GM18502 (cell line): Measurements from ENCODE around the gene THRB.

Experiments used
- ATAC-seq: cut with Tn5 transposase; IDR thresholded peaks from one replicate; pipeline ENCODE4 v1.9.1; 2021; ENCODE audit warnings: mild to moderate bottlenecking; ENCODE audit not compliant: unreplicated experiment, poor library complexity

THRB gene

DNA sequence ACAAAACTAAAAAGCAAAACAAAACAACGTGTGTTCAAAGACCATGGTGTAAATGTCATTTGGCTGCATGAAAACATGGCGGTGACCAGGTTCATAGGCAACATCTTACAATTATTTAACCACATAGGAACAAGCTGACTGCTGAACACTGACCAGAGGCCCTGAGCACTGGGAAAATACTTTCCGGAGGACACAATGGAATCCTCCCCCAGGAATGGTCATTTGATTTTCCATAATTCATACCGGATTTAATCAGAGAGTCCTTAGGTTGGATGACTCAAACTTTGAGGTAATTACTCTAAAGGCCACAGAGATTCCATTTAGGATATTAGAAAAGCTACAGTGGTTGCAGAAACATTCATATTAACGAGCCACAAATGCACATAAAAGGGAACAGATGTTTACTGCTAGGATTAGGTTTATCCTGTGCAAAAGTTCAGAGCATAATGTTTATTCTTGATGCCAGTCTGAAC, 294.8 kb downstream of the THRB start:
- ATAC-seq: no peak

DNA sequence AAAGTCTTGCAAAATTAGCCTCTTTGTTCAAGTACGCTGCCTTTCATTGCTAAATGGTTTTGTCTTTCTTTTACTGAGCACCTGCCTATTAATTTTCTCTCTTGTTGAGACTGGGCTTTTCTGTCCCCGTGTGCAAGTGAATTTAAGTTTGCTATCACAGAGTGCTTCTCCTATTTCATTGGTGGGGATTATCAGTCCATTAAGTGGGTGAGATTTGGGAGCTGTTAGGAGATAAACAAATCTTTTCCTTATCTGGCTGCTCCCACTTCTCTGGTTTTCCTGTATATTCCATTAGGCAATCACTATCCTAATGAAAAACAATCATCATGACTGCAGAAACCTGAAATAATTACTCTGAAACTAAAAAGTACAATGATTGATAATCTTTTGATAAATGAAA, 295.4 kb downstream of the THRB start:
- no peak for ATAC-seq

DNA sequence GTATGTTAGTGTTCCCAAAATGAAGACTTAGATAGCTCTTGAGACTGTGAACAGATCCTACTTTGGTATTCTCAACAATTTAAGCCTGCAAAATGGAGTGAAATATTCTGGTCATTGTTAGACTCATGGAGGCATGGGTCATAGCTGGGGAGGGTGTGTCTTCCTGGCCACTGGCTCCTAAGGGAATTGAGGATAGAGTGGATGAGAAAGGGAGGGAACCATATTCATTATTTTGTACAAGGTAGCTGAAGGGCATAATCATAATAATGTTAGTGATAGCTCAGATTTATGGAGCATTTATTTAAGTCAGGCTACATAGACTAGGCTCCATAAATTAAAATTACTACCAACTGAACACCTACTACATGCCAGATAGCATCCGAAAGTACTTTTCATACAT, 295.9 kb downstream of the THRB start:
- no peak for ATAC-seq

DNA sequence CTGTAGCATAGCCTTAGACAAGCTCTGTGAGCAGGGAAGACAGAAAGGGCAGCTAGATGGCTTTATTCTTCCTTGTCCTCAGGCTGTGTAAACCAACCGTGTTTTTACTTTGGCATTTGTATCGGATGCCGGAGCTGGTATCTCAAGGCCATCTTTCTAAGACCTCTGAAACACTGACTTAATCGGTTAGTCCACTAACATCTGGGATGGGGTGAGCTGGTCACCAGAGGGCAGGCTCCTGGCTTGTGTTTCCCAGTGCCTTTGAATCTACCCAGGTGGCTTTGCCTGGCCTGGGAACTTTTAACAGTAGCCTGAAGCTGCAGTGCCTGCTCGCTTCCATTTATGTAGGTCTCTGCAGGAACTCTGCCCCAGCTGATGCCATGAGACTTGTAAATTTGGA, 296.8 kb downstream of the THRB start:
- no peak for ATAC-seq

DNA sequence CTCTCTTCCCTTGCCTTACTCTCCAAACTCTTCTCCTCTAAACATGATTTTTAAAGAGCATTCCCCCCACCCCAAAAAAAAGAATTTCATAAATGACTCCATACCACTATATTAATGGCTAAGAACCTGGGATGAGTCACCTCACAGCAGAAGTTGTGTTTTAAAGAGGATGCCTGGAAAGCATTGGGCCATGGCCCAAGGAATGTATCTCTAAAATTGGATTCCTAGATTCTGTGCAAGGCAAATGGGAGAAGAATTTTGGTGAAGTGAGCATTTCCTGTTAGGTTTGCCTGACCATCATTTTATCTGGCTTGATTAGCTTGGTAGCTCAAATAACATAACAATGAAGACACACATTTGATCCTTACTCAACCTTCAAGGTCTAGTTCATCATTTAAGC, 298.1 kb downstream of the THRB start:
- no peak for ATAC-seq

DNA sequence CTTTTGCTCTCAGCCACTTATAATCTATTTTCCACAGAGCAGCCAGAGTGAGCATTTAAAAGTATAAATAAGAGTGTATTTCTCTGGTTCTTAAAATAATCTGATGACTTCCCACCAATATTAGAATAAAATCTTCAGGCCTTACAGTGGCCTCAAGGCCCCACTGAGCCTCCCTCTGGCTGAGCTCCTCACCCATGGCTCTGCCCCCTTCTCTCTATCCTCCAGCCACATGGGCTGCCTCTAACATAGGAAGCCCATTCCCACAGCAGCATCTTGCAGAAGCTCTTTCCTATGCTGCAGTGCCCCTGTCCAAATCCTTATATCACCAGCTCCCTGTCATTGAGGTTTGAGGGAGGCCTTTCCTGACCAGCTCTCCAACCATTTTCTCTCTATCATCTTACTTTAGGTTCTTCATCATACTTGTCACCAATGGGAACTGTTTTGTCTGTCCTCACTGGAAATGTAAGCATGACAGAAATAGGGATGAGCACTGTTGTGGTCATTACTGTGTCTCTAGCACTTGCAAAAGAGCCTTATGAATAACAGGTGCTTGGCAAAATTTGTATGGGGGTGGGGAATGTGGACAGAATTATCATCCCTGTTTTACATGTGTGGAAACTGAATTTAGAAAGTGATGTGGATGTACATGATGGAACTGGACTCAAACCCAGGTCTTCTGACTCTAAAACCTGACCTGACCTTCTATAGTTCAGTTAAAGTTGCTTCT, 299.0 kb downstream of the THRB start:
- ATAC-seq: no peak

DNA sequence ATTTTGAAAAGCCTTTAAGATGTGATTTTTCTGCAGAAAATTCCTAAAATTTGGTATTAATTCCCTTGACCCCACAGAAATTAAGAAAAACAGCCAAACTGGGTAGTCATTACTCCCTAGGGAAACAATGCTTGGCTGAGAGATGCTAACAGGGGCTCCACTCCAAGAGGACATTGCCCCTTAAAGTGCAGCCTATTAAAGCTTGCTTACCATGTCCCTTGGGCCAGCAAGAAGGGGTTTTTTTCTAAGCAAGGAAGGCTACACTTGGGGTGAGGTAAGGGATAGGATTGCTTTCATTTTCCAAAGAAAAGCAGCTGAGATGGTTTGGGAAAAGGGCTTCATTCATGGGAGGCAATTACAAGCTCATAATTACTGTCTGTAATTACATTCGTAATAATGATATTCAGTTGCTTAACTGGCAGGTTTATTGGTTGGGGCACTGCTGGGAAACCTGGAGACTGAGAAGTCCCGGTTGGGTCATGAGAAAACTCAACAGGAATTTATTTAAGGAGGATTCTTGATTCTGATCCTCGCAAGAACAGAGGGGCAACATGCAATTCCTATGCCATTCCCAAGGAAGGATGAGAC, 302.1 kb downstream of the THRB start:
- no peak for ATAC-seq

DNA sequence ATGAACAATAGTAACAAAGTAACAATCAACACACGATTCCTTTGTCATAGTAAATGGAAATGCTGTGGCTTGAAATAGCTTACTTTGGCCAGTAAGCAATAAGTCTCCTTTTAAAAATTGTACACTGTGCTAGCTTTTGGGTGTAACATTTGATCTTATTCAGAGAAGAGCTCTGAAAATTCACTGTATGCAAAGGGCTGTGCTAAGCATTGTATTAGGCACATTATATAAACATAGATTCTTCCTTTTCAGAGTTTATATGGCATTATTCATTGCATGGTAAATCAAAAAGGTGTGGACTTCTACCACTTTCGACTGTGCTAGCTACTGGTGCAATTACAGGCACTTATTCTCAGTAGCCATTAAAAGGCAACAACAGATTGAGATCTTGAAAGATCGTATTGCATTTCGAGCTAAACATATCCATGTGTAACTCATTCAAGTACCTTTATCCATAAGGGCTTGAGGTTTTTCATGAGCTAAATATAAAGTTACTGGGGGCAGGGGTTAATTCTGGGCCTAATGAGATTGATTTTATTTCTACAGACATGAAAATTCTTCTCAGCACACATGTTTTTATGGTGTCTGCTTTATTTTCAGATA, 302.7 kb downstream of the THRB start:
- ATAC-seq: no peak

DNA sequence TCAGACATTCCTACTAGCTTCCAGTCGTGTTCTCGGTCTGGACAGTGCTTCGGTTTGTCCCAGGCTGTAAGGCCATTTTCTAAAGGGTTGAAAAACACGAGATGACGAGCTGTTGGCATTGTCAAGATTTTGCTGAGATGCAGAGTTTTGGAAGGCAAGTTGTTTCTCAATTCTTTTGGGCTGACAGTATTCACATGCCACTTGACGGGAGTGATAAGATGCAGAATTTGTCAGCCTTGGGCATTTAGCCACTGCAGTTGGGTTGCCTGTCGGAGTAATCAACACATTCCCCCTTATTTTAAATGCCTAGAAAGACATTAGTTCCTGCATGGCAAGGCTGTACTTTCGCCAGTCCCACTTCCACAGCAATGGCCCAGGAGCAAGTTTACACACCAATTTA, 304.4 kb downstream of the THRB start:
- no peak for ATAC-seq

DNA sequence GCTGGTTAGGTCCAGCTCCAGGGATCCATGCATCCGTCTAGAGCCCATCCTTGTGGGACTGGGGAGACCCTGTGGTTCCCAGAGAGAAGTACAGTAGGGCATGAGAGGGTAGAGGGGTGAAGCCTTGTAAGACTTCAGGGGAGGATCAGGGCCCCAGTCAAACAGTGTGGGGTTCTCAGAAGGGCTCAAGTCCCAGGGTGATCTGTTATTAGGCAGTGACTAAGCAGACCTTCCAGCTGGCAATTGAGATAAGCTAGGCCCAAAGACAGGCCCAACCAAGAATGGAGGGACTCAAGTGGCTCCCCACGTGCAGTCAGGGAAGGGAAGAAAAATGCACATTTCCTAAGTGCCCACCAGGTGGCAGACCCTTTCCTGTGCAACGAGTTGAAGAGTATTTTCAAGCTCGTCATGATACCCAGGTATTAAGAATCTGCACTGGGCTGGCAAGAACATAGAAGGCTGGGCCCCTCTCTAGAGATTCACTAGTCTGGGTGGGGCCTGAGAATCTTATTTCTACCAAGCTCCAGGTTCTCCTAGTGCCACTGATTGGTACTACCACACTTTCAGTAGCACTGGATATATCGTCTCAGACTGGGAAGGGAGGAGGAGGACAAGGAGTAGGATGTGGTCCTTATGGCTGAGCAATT, 308.8 kb downstream of the THRB start:
- ATAC-seq: peak; percentile 94

DNA sequence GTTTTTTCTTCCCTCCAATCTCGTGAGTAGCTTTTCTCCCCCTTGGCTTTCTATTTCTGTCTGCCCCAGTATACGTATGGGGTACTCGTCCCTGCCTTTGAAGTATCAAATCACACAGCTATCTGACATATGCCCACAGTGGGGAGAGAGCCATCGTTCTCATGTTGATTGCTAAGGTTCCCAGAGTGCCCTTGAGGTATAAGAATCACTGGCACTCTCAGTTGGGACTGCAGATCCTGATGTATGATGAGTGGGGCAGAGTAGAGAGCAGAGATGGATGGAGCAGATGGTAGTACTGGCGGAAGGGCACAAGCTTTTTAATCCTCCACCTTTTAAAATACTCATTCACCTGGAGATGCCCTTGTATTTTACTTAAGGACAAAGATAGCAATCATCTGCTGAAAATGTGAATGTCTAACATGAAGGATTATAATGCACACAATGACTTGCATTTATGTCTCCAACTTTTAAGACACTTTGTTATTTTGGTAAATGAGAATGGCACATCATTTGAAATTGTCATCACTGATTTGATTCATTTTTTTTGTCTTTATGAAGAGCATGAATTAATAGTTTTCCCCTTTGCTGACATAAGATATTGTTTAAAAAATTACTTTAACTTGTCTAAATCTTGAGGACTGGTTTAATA, 310.0 kb downstream of the THRB start:
- no peak for ATAC-seq

DNA sequence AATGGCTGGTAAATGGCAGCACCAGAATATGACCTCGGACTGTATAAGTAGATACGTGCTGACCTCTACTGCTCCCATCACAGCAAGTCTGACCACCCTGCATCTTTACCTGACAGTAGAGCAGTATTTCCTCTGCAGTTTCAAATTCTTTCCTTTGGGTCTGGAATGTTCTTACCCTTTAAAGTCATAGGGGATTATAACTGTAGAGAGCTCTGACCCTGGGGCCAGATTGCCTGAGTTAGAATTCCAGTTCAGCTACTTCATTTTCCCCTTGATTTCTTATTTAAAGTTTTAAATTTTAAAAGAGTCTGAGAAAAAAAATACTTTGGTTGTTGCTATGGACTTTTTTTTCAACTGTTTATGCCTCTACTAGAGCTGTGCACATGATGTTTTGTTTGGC, 311.9 kb downstream of the THRB start:
- no peak for ATAC-seq

DNA sequence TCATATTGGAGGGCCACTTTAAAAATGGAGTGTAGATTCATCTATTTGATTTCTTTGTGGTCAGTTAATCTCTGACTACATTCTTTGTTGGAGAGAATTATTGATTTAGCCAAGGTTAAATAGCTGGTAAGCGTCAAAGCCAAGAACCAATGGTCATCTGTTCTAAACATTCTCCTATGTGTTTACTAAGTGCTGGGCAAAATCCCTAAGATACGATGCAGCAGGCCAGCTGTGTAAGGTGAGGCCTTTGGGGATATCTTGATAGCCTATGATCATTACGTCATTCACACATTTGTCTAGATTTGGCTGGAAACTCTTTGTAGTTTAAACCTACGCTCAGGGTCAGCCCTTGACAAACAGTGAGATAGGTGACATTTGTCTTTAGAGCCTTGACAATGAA, 313.4 kb downstream of the THRB start:
- no peak for ATAC-seq

DNA sequence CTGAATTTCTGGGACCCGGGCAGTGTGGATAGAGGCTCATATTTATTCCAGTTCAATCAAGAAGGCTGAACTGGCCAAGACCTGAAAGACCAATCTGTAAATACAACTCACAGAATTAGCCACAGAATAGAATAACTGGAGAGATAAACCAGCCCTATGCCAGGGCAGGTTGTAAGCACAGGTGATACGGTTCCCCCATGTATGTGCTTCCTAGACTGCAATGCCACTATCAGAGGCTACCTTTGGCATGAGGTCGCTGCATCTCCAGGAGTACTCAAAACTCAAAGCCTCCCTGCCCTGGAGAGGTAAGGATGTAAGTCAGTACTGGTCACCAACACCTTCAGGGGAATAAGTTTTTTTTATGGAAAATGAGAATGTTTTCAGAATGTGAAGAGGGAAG, 314.0 kb downstream of the THRB start:
- no peak for ATAC-seq

DNA sequence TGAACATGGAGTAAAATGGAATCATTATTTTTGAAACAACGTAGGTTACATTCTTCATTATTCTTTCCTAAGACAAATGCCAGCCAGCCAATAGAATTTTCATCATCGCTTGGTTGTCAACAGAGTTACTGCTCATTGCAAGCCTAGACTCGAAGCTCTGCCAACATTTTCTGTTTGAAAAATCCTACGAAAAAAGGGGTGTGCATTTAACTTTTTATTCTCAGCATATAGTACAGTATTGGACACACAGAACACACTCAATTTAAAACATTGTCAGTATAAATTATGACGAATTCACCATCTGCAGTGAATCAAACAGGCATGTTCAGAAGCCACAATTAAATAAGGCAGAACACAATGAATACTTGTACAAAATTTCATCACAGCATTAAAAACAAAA, 317.4 kb downstream of the THRB start:
- no peak for ATAC-seq

DNA sequence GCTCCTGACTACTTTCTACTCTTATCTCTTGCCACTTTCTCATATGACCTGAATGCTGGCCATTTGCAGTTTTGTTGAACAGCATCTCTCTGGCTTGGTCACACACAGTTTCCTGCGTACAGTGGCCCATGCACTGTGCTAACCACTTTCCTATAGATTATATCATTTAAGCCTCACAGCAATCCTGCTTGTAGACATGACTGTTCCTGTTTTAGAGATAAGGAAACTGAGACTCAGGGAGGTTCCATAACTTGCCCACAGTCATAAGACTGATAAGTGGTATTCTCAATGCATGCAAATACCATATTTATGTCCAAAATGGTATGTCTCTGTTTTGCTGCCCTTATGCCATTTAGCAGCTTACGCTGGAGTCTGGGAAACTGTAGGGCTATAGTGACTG, 320.0 kb downstream of the THRB start:
- ATAC-seq: no peak

DNA sequence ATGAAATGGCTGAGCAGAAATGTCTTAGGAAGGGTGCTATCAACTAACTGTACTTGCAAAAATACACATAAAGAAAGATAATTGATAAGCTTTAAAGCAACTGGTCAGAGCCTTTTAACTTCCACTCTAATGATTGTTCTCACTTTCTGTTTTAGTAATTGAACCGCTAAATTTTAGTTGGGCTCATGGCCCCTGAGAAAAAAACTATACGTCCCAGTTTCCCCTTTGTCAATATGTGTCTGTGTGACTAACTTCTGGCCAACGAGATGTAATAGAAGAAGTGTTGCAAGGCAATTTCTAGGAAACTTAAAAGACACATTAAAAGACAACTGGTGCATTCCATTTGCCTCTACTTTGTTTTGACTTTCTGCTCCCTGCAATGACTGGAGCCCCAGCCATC, 325.7 kb downstream of the THRB start:
- ATAC-seq: no peak

DNA sequence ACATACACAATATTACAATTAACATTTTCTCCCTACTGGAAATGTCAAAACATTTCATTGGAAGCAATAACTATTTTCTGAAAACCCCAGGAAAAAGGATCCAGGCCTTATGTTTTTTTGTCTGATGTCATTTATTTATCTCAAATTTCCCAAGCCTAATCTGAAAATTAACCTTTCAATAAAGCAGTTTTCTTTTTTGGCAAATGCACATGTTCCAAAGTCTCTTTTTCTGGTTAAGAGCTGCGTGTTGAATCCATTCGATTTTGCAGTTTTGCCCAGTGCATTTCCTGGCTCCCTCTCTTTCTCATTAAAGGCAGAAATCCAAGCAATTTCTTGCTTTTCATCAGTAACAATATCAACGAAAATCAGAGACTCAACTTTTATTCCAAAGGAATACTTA, 327.2 kb downstream of the THRB start:
- ATAC-seq: no peak

DNA sequence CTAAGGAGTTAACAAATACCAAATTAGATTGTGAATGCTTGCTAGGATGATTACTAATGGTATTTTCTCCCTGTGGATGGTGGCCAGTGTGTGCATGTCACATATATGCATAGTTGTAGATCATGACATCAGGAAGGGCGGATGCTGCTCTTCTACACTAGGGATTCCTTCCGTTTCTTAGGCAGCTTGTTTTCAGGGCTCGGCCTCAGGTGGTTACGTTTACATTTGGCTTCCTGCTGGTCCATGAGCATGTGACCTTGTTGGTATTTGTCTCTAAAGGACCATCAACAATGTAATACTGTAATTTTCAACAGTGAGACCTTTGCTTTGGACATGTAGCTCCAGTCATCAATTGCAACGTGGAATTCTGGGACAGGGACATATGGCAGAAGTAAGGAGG, 328.1 kb downstream of the THRB start:
- no peak for ATAC-seq

DNA sequence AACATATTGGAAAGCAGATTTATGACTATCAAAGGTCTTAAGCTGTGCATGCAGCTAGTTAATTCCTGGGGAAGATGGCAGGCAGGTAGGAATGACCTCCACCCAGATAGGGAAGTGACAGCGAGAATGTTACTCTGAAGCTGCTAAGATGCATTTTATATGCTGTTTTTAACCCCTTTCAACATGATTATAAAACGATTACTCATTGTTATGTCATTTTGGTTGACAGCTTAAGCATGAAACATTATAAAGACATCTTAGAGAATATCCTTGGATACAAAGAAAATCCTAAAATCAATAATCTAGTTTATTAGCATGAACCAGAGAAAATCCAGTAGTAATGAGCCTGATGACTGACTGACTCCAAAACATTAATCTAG, 329.1 kb downstream of the THRB start:
- ATAC-seq: no peak
